ENCODE measurements around the gene CELF2. TPM values are rescaled to one million over a fixed set of nuclear protein-coding genes. Genes with fewer than 3 reads are reported as not detected.

Gene CELF2
- total RNA-seq, 2 donors from 2014 or later: 10.4 to 11.2 TPM

DNA sequence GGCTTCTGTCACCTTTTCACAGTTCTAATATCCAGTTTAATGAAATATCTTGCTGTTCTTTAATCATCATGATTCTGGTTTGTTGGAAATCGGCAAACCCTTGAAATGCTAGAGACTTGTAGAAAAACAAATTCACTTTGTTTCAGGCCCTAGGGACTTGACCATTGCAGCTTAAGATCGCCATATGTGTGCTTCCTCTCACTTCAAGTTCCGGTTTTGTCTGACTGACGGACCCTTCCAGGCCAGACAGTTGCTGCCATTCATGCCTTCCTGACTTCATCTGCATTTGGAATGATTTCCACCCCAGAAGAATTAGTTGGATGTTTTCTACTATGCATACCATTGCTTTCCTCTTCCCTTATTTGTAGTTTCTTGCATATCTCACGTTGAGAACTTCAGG lies 125.6 kb downstream of the CELF2 start:
- no peak overlapping the region for H3K4me3 ChIP-seq
- TF ChIP-seq POLR2A (IDR thresholded peaks at IDR 0.05): no peak
- TF ChIP-seq, protein P1, sequence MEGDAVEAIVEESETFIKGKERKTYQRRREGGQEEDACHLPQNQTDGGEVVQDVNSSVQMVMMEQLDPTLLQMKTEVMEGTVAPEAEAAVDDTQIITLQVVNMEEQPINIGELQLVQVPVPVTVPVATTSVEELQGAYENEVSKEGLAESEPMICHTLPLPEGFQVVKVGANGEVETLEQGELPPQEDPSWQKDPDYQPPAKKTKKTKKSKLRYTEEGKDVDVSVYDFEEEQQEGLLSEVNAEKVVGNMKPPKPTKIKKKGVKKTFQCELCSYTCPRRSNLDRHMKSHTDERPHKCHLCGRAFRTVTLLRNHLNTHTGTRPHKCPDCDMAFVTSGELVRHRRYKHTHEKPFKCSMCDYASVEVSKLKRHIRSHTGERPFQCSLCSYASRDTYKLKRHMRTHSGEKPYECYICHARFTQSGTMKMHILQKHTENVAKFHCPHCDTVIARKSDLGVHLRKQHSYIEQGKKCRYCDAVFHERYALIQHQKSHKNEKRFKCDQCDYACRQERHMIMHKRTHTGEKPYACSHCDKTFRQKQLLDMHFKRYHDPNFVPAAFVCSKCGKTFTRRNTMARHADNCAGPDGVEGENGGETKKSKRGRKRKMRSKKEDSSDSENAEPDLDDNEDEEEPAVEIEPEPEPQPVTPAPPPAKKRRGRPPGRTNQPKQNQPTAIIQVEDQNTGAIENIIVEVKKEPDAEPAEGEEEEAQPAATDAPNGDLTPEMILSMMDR (IDR thresholded peaks at IDR 0.05): no peak
- no peak for ATAC-seq
- no peak for DNase-seq
- intact Hi-C loops (cut with DNase I): no loop called here
- WGBS, 2 donors: 77 to 84% methylated on average over 5 of the region's 5 CpGs
- no peaks in the 10 kb centered on the region for H3K27me3 ChIP-seq
- H3K27ac ChIP-seq: no peak overlapping the region
- no peaks in the 10 kb centered on the region for H3K36me3 ChIP-seq (replicated peaks in 1 of 2; ENCODE audit: insufficient read depth in 1 of 2, low read depth in 2 of 2)
- no peaks in the 10 kb centered on the region for H3K9me3 ChIP-seq
- peaks cover 8% of the 10 kb centered on the region for H3K4me1 ChIP-seq

DNA sequence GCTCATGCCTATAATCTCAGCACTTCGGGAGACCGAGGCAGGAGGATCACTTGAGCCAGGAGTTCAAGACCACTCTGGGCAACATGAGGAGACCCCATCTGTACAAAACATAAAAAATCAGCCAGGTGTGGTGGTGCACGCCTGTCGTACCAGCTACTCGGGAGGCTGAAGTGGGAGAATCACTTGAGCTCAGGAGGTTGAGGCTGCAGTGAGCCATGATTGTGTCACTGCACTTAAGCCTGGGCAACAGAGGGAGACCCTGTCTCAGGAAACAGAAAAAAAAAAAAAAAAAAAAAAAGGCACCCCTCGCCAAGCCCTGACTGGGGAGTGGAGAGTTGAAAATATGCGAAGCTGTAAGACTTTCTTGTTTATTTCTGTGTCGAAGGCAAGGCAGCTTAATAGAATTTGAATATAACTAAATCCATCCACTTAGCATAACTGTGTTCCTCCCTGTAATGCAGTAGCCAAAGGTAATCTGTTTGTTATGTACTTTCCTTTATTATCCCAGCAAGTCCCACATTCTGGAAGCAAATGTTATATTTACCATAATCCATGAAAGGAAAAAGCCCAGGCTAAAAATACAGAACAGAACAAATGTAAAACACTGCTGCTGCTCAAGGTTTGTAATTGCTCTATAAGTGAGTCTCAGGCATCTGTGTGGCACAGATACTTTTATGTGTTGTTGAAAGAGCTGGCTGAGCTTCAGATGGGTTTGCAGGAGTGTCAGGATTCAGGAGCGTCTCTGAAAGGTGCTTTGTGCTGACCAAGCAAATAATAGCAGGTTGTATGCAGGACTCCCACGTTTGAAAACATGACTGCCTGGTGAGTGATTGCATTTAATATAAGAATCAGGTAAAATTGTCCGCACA lies 127.2 kb downstream of the CELF2 start:
- H3K36me3 ChIP-seq (replicated peaks in 1 of 2; ENCODE audit: insufficient read depth in 1 of 2, low read depth in 2 of 2): no peaks in the 10 kb centered on the region
- ATAC-seq (no peak), DNase-seq (no peak)
- no peak for TF ChIP-seq POLR2A (IDR thresholded peaks at IDR 0.05)
- TF ChIP-seq, protein P1 (IDR thresholded peaks at IDR 0.05): no peak
- H3K9me3 ChIP-seq: no peaks in the 10 kb centered on the region
- intact Hi-C loops (cut with DNase I): no loop called here
- WGBS, 2 donors: 75 to 83% methylated on average over 11 of the region's 11 CpGs
- no peak overlapping the region for H3K27ac ChIP-seq
- peaks cover 8% of the 10 kb centered on the region for H3K4me1 ChIP-seq
- no peak overlapping the region for H3K4me3 ChIP-seq
- H3K27me3 ChIP-seq: peaks cover 0 to under 1% of the 10 kb centered on the region in 2 donors

DNA sequence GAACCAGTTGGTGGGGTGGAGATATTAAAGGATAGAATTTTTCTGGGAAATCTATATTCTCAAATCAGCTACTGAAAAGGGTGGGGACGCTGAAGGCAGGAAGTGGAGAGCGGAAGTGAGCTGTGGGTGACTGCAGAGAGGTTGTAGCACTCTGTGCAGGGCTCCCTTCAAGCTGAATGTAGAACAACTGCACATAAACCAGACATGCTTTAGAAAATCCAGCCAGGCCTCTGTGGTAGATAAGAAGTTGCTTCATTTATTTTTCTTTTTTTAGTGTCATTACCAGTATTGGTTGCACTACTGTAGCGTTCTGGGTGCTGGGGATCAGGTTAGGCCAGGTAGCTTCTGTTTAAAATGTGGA lies 127.8 kb downstream of the CELF2 start:
- Histone ChIP-seq H3K9me3 (no peaks in the 10 kb centered on the region), H3K27ac (no peak overlapping the region), H3K4me1 (peaks cover 8% of the 10 kb centered on the region), H3K27me3 (peaks cover 0 to 3% of the 10 kb centered on the region in 2 donors), H3K4me3 (no peak overlapping the region), H3K36me3 (replicated peaks in 1 of 2; ENCODE audit: insufficient read depth in 1 of 2, low read depth in 2 of 2) (no peaks in the 10 kb centered on the region)
- TF ChIP-seq, protein P1 (IDR thresholded peaks at IDR 0.05): no peak
- TF ChIP-seq POLR2A (IDR thresholded peaks at IDR 0.05): no peak
- intact Hi-C loops (cut with DNase I): no loop called here
- WGBS, 2 donors: 51 to 68% methylated on average over 3 of the region's 3 CpGs
- ATAC-seq (no peak), DNase-seq (peak in 2 of 4 donors; percentile 15 to 40)

DNA sequence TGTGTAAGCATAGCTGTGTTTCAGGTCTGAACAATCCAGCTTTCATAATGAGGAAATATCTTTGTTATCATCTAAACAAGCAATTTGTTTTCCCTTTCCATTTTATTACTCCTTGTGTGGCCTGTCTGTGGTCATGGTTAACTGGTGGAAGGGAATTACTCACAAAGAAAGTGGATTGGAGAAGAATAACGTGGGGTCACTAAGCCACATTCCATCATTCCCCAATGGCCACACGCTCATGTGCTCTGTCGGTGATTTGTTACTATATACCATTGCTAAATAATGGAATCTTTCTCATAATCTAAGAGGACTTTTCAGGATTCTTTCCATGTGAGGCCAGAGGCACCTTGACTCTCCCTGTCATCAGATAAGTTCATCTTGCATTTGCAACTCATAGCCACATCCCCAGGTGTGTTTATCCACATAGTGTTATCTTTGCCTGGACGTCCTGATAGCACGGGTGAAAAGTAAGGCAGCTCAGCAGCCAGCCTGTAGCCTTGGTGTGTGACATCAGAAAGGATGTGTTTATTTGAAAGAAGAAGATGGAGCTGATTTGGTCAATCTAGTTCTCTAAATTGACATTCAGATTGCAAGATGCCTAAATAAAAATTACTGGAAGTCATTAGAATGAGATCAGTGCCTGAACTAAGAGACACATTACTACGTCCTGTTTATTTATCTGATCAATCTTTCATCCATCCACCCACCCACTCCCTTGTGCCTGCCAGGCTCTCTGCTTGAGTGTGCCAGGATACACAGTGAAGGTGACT lies 128.9 kb downstream of the CELF2 start:
- no peak for ATAC-seq
- TF ChIP-seq POLR2A (IDR thresholded peaks at IDR 0.05): no peak
- TF ChIP-seq, protein P1 (IDR thresholded peaks at IDR 0.05): no peak
- Histone ChIP-seq H3K4me1 (peaks cover 6% of the 10 kb centered on the region), H3K36me3 (replicated peaks in 1 of 2; ENCODE audit: insufficient read depth in 1 of 2, low read depth in 2 of 2) (no peaks in the 10 kb centered on the region), H3K9me3 (no peaks in the 10 kb centered on the region), H3K27me3 (peaks cover 0 to 3% of the 10 kb centered on the region in 2 donors), H3K27ac (no peak overlapping the region), H3K4me3 (no peak overlapping the region)
- intact Hi-C loops (cut with DNase I): no loop called here
- 40 to 47% methylated on average over 6 of the region's 6 CpGs for WGBS, 2 donors
- DNase-seq: no peak

Data from body of pancreas (tissue), 4 donors.